ENCODE results near the gene TKFC. TPM values are rescaled to one million over a fixed set of nuclear protein-coding genes. Genes with fewer than 3 reads are reported as not detected.

Gene TKFC
- total and polyA plus RNA-seq, 12 donors: 66.9 to 603 (median 252) TPM

- no peak overlapping the region for H3K4me3 ChIP-seq
- peaks cover 0 to 48% of the 10 kb centered on the region in 2 donors for H3K36me3 ChIP-seq (replicated peaks in 1 of 2)
- 72 to 85% (median 79%) methylated on average over 4 of the region's 4 CpGs for WGBS, 4 donors
- intact Hi-C loops (cut with DNase I): no loop called here
- no peaks in the 10 kb centered on the region for H3K27me3 ChIP-seq
- DNase-seq: no peak
- no peaks in the 10 kb centered on the region for H3K9me3 ChIP-seq (replicated peaks in 1 of 3)
- peaks cover 14 to 30% of the 10 kb centered on the region in 2 donors for H3K4me1 ChIP-seq (replicated peaks in 1 of 2)
- no peak for TF ChIP-seq CTCF (IDR thresholded peaks at IDR 0.05)
- TF ChIP-seq POLR2A (IDR thresholded peaks at IDR 0.05): no peak
- H3K27ac ChIP-seq: peak overlapping the region in 1 of 5 donors; percentile 28
Measured at GRCh38 chr11:61298663-61299244, 34.3 kb upstream of the TKFC start.

- H3K4me3 ChIP-seq: no peak overlapping the region
- H3K36me3 ChIP-seq (replicated peaks in 1 of 2): peaks cover 0 to 86% of the 10 kb centered on the region in 2 donors
- no peaks in the 10 kb centered on the region for H3K9me3 ChIP-seq (replicated peaks in 1 of 3)
- peaks cover 0 to 9% of the 10 kb centered on the region in 2 donors for H3K4me1 ChIP-seq (replicated peaks in 1 of 2)
- no peak overlapping the region for H3K27ac ChIP-seq
- no peak for DNase-seq
- no peaks in the 10 kb centered on the region for H3K27me3 ChIP-seq
- TF ChIP-seq POLR2A (IDR thresholded peaks at IDR 0.05): no peak
- no peak for TF ChIP-seq CTCF (IDR thresholded peaks at IDR 0.05)
- 91 to 93% (median 91%) methylated on average over 13 of the region's 13 CpGs for WGBS, 4 donors
- intact Hi-C loops (cut with DNase I): no loop called here
Measured at GRCh38 chr11:61302550-61302949, 30.5 kb upstream of the TKFC start.

- Histone ChIP-seq H3K36me3 (replicated peaks in 1 of 2) (peaks cover 0 to 98% of the 10 kb centered on the region in 2 donors), H3K4me1 (replicated peaks in 1 of 2) (no peaks in the 10 kb centered on the region), H3K27me3 (no peaks in the 10 kb centered on the region), H3K9me3 (replicated peaks in 1 of 3) (no peaks in the 10 kb centered on the region), H3K27ac (no peak overlapping the region), H3K4me3 (no peak overlapping the region)
- WGBS, 4 donors: 92 to 98% (median 96%) methylated on average over 9 of the region's 9 CpGs
- DNase-seq: no peak
- TF ChIP-seq CTCF (IDR thresholded peaks at IDR 0.05) (no peak), POLR2A (IDR thresholded peaks at IDR 0.05) (no peak)
- intact Hi-C loops (cut with DNase I): no loop called here
Measured at GRCh38 chr11:61303725-61304124, 29.3 kb upstream of the TKFC start.

GRCh38 chr11:61305417-61305816 is 27.6 kb upstream of the TKFC start:
- TF ChIP-seq POLR2A (IDR thresholded peaks at IDR 0.05) (no peak), CTCF (IDR thresholded peaks at IDR 0.05) (no peak)
- Histone ChIP-seq H3K36me3 (replicated peaks in 1 of 2) (peaks cover 0 to 100% of the 10 kb centered on the region in 2 donors), H3K27me3 (no peaks in the 10 kb centered on the region), H3K4me1 (replicated peaks in 1 of 2) (no peaks in the 10 kb centered on the region), H3K4me3 (no peak overlapping the region), H3K27ac (no peak overlapping the region), H3K9me3 (replicated peaks in 1 of 3) (no peaks in the 10 kb centered on the region)
- WGBS, 4 donors: 95 to 98% (median 96%) methylated on average over 6 to 7 of the region's 7 CpGs
- DNase-seq: no peak
- intact Hi-C loops (cut with DNase I): no loop called here

All from adrenal gland (tissue), 12 donors.